ENCODE measurements around the gene STPG3. TPM values are rescaled to one million over a fixed set of nuclear protein-coding genes. Genes with fewer than 3 reads are reported as not detected.

The STPG3 gene
- polyA plus RNA-seq, 2 of the 4 experiments (the other 2 are of a cell fraction), result not detected

DNA sequence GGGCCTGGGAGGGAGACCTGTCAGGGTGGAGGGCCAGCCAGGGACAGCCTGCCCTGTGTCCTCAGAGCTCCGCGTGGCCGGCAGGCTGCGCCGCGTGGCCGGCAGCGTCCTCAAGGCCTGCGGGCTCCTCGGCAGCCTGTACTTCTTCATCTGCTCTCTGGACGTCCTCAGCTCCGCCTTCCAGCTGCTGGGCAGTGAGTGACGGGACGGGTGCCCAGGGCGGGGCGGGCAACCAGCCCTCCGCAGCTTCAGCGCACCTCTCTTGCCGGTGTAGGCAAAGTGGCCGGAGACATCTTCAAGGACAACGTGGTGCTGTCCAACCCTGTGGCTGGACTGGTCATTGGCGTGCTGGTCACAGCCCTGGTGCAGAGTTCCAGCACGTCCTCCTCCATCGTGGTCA is 18.6 kb upstream of the STPG3 start (continued):
- no peak for TF ChIP-seq RARB (CRISPR knock-in tag; IDR thresholded peaks at IDR 0.05)
- TF ChIP-seq POLR2AphosphoS2 (conservative IDR thresholded peaks at IDR 0.05; ENCODE audit: low read length), result no peak
- no peak for TF ChIP-seq PHF8 (IDR thresholded peaks at IDR 0.05; ENCODE audit: borderline replicate concordance, low read depth)

DNA sequence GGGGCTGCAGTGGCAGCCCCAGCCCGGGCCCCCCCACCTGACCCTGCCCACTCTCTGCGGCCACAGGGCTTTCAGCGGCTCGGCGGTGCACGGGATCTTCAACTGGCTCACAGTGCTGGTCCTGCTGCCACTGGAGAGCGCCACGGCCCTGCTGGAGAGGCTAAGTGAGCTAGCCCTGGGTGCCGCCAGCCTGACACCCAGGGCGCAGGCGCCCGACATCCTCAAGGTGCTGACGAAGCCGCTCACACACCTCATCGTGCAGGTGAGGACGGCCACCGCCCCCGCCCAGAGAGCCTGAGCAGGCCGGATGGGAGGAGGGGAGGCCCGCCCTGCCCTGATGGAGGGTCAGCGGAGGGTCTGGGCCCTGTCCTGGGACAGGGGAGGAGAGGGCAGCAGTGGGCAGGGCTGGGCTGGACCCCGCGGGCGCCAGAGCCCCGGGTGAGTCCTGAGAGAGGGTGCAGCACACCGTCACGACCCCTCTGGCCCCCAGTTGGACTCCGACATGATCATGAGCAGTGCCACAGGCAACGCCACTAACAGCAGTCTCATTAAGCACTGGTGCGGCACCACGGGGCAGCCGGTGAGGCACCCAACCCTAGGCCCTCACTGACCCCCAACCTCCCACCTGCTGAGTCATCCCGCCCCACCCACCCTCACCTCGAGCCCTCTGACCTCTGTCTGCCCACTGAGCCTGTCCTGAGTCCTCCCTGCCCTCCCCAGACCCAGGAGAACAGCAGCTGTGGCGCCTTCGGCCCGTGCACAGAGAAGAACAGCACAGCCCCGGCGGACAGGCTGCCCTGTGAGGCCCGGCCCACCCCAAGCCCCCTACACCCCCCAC is 17.7 kb upstream of the STPG3 start:
- H3K27ac ChIP-seq, result peak overlapping the region in 1 of 2 experiments; percentile 44; a peak in 1 of 6 replicates
- H3K4me2 ChIP-seq, result no peak overlapping the region
- ATAC-seq (no peak), DNase-seq (ENCODE audit: low read depth in 1 of 2, low spot score in 1 of 2) (no peak), FAIRE-seq (no peak)
- CTCF ChIA-PET, result interaction anchor here (0.6 to 8.6 kb wide), 7 partner anchors 10 to 205 kb away, joined by 3 to 71 read pairs (median 4); partner anchors contain the start of gene CYSRT1
- POLR2A ChIA-PET, result no interaction called here
- TF ChIP-seq, protein P1, sequence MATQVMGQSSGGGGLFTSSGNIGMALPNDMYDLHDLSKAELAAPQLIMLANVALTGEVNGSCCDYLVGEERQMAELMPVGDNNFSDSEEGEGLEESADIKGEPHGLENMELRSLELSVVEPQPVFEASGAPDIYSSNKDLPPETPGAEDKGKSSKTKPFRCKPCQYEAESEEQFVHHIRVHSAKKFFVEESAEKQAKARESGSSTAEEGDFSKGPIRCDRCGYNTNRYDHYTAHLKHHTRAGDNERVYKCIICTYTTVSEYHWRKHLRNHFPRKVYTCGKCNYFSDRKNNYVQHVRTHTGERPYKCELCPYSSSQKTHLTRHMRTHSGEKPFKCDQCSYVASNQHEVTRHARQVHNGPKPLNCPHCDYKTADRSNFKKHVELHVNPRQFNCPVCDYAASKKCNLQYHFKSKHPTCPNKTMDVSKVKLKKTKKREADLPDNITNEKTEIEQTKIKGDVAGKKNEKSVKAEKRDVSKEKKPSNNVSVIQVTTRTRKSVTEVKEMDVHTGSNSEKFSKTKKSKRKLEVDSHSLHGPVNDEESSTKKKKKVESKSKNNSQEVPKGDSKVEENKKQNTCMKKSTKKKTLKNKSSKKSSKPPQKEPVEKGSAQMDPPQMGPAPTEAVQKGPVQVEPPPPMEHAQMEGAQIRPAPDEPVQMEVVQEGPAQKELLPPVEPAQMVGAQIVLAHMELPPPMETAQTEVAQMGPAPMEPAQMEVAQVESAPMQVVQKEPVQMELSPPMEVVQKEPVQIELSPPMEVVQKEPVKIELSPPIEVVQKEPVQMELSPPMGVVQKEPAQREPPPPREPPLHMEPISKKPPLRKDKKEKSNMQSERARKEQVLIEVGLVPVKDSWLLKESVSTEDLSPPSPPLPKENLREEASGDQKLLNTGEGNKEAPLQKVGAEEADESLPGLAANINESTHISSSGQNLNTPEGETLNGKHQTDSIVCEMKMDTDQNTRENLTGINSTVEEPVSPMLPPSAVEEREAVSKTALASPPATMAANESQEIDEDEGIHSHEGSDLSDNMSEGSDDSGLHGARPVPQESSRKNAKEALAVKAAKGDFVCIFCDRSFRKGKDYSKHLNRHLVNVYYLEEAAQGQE (IDR thresholded peaks at IDR 0.05), result no peak
- TF ChIP-seq TP53 (CRISPR knock-in tag; IDR thresholded peaks at IDR 0.05) (no peak), FOSB (CRISPR knock-in tag; IDR thresholded peaks at IDR 0.05) (no peak), ATOH8 (CRISPR knock-in tag; IDR thresholded peaks at IDR 0.05; ENCODE audit: low read depth) (no peak)
- no peak overlapping the region for H3K4me3 ChIP-seq
- 77% methylated on average over 31 of the region's 40 CpGs for WGBS (ENCODE audit: missing lambda C conversion rate)
- H3K4me1 ChIP-seq, result peaks cover 39% of the 10 kb centered on the region
- H3K9me3 ChIP-seq, result no peaks in the 10 kb centered on the region

GRCh38 chr9:137234055-137234697 is 16.9 kb upstream of the STPG3 start:
- ChIA-PET CTCF (interaction anchor here (1.1 to 8.6 kb wide), 8 partner anchors 10 to 205 kb away, joined by 3 to 71 read pairs (median 4); partner anchors contain the start of genes CYSRT1 and SSNA1), POLR2A (no interaction called here)
- Histone ChIP-seq H3K4me3 (no peak overlapping the region), H3K4me1 (peaks cover 47% of the 10 kb centered on the region), H3K4me2 (no peak overlapping the region), H3K27ac (peak overlapping the region in 1 of 2 experiments; percentile 44; a peak in 1 of 6 replicates), H3K9me3 (no peaks in the 10 kb centered on the region)
- FAIRE-seq, result no peak
- WGBS (ENCODE audit: missing lambda C conversion rate), result 88% methylated on average over 30 of the region's 40 CpGs
- TF ChIP-seq CBX8 (IDR thresholded peaks at IDR 0.05) (no peak), ZC3H11A (IDR thresholded peaks at IDR 0.05) (no peak), POLR2A (IDR thresholded peaks at IDR 0.05; ENCODE audit: low read length) (no peak), MAFK (IDR thresholded peaks at IDR 0.05; ENCODE audit: partially characterized antibody) (no peak), KDM1A (IDR thresholded peaks at IDR 0.05; ENCODE audit: low read depth) (no peak), GATA3 (IDR thresholded peaks at IDR 0.05; ENCODE audit: borderline replicate concordance) (no peak), SMC3 (IDR thresholded peaks at IDR 0.05) (no peak), JUN (IDR thresholded peaks at IDR 0.05) (no peak), PHF8 (IDR thresholded peaks at IDR 0.05; ENCODE audit: borderline replicate concordance, low read depth) (no peak), EHF (CRISPR knock-in tag; IDR thresholded peaks at IDR 0.05) (no peak), CBX2 (IDR thresholded peaks at IDR 0.05; ENCODE audit: borderline replicate concordance, low read depth) (no peak), RFX5 (IDR thresholded peaks at IDR 0.05) (no peak)
- TF ChIP-seq, protein P1 (IDR thresholded peaks at IDR 0.05), result no peak
- TF ChIP-seq, protein P2, sequence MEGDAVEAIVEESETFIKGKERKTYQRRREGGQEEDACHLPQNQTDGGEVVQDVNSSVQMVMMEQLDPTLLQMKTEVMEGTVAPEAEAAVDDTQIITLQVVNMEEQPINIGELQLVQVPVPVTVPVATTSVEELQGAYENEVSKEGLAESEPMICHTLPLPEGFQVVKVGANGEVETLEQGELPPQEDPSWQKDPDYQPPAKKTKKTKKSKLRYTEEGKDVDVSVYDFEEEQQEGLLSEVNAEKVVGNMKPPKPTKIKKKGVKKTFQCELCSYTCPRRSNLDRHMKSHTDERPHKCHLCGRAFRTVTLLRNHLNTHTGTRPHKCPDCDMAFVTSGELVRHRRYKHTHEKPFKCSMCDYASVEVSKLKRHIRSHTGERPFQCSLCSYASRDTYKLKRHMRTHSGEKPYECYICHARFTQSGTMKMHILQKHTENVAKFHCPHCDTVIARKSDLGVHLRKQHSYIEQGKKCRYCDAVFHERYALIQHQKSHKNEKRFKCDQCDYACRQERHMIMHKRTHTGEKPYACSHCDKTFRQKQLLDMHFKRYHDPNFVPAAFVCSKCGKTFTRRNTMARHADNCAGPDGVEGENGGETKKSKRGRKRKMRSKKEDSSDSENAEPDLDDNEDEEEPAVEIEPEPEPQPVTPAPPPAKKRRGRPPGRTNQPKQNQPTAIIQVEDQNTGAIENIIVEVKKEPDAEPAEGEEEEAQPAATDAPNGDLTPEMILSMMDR (IDR thresholded peaks at IDR 0.05), result no peak
- TF ChIP-seq, protein P3, sequence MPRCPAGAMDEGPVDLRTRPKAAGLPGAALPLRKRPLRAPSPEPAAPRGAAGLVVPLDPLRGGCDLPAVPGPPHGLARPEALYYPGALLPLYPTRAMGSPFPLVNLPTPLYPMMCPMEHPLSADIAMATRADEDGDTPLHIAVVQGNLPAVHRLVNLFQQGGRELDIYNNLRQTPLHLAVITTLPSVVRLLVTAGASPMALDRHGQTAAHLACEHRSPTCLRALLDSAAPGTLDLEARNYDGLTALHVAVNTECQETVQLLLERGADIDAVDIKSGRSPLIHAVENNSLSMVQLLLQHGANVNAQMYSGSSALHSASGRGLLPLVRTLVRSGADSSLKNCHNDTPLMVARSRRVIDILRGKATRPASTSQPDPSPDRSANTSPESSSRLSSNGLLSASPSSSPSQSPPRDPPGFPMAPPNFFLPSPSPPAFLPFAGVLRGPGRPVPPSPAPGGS (IDR thresholded peaks at IDR 0.05), result no peak
- DNase-seq (ENCODE audit: low read depth in 1 of 2, low spot score in 1 of 2), result no peak
- no peak for ATAC-seq
